HepG2 (cell line): ENCODE data around the gene NTMT1. TPM values are rescaled to one million over a fixed set of nuclear protein-coding genes. Genes with fewer than 3 reads are reported as not detected.

Source experiments
- CREM ChIP-seq, 2 experiments: sonication (generic) in 1 of 2; formaldehyde crosslinking in 1 of 2; IDR thresholded peaks; 2 replicates each; pipeline versions ENCODE4 v1.4.0 to v1.6.1; 2016 to 2020; ENCODE audit warnings: antibody characterized with exemption in 1 of 2, mild to moderate bottlenecking in 1 of 2, missing genetic modification reagents in 1 of 2
- ETS1 ChIP-seq: sonication (generic); formaldehyde crosslinking; IDR thresholded peaks from 2 replicates; pipeline ENCODE4 v1.4.0; 2020; ENCODE audit warnings: missing genetic modification reagents
- FOXK2 ChIP-seq: fragments of 450-650 bp; IDR thresholded peaks from 2 replicates; pipeline ENCODE4 v1.6.1; 2016
- FOXP4 ChIP-seq: sonication (generic); formaldehyde crosslinking; IDR thresholded peaks from 2 replicates; pipeline ENCODE4 v1.4.0; 2020; ENCODE audit warnings: missing genetic modification reagents
- FUBP1 ChIP-seq: sonication (generic); formaldehyde crosslinking; IDR thresholded peaks from 2 replicates; pipeline ENCODE4 v1.5.1; 2020; ENCODE audit warnings: missing genetic modification reagents, mild to moderate bottlenecking, borderline replicate concordance
- MLXIP ChIP-seq: sonication (generic); formaldehyde crosslinking; IDR thresholded peaks from 2 replicates; pipeline ENCODE4 v1.9.0; 2021; ENCODE audit warnings: missing genetic modification reagents, borderline replicate concordance
- MZF1 ChIP-seq: sonication (generic); formaldehyde crosslinking; IDR thresholded peaks from 2 replicates; pipeline ENCODE4 v1.8.1; 2023; ENCODE audit warnings: mild to moderate bottlenecking, missing genetic modification reagents, borderline replicate concordance
- NFKB2 ChIP-seq: sonication (generic); formaldehyde crosslinking; IDR thresholded peaks from 2 replicates; pipeline ENCODE4 v1.4.0; 2020; ENCODE audit warnings: missing genetic modification reagents, borderline replicate concordance
- NR2C2 ChIP-seq: sonication (generic); formaldehyde crosslinking; IDR thresholded peaks from 2 replicates; pipeline ENCODE4 v1.4.0; 2020; ENCODE audit warnings: missing genetic modification reagents, mild to moderate bottlenecking, moderate library complexity, borderline replicate concordance
- SAFB2 ChIP-seq: sonication (generic); formaldehyde crosslinking; IDR thresholded peaks from 2 replicates; pipeline ENCODE4 v1.5.1; 2020; ENCODE audit warnings: missing genetic modification reagents, low read depth, mild to moderate bottlenecking, borderline replicate concordance
- TAF1 ChIP-seq: sonication (generic); formaldehyde crosslinking; IDR thresholded peaks from 2 replicates; pipeline ENCODE4 v1.4.0; 2020; ENCODE audit warnings: missing genetic modification reagents
- U2AF1 ChIP-seq: fragments of 200-400 bp; formaldehyde crosslinking; optimal IDR thresholded peaks from 2 replicates; pipeline ENCODE3; 2017; ENCODE audit warnings: mild to moderate bottlenecking, low read depth, low read length
- ZBTB42 ChIP-seq: sonication (generic); formaldehyde crosslinking; IDR thresholded peaks from 2 replicates; pipeline ENCODE4 v1.5.0; 2020; ENCODE audit warnings: mild to moderate bottlenecking, missing genetic modification reagents
- ZFY ChIP-seq: sonication (generic); formaldehyde crosslinking; IDR thresholded peaks from 2 replicates; pipeline ENCODE4 v1.4.0; 2020; ENCODE audit warnings: missing genetic modification reagents
- ZNF367 ChIP-seq: sonication (generic); formaldehyde crosslinking; IDR thresholded peaks from 2 replicates; pipeline ENCODE4 v1.4.0; 2020; ENCODE audit warnings: missing genetic modification reagents, borderline replicate concordance
- ZNF546 ChIP-seq: sonication (generic); formaldehyde crosslinking; conservative IDR thresholded peaks from 2 replicates; pipeline ENCODE4 v1.8.1; 2023; ENCODE audit warnings: mild to moderate bottlenecking, missing genetic modification reagents
- ZNF678 ChIP-seq: sonication (generic); formaldehyde crosslinking; IDR thresholded peaks from 2 replicates; pipeline ENCODE4 v1.4.0; 2020; ENCODE audit warnings: mild to moderate bottlenecking, missing genetic modification reagents
- ZNF781 ChIP-seq: sonication (generic); formaldehyde crosslinking; IDR thresholded peaks from 2 replicates; pipeline ENCODE4 v1.5.1; 2020; ENCODE audit warnings: borderline replicate concordance, mild to moderate bottlenecking, missing genetic modification reagents; ENCODE audit errors: not compliant biosample characterization
- ZNF784 ChIP-seq: sonication (generic); formaldehyde crosslinking; IDR thresholded peaks from 2 replicates; pipeline ENCODE4 v1.5.1; 2020; ENCODE audit warnings: missing genetic modification reagents, mild to moderate bottlenecking, borderline replicate concordance
- polyA plus RNA-seq, 8 experiments: library from polyadenylated mRNA; depleted of rRNA in 3 of 8; stranded (reverse) in 7 of 8; unstranded in 1 of 8; fragments of >200 nt; fragmentation: Illumina TruSeq in 4 of 8; extraction: Trizol in 4 of 8; gene quantifications; 2 replicates each; pipeline versions ENCODE4 v1.2.1 to v1.2.3, GENCODE V29; 2011 to 2016; ENCODE audit warnings: low read depth in 4 of 8, missing spikeins in 1 of 8, mixed read lengths in 1 of 8; ENCODE audit not compliant: insufficient read depth in 1 of 8
- total RNA-seq, 5 experiments: library from RNA; depleted of rRNA; stranded (reverse); fragments of >200 nt; fragmentation: Illumina TruSeq; extraction: Trizol; gene quantifications; 2 replicates each; pipeline ENCODE4 v1.2.3, GENCODE V29; 2016; ENCODE audit warnings: low read depth in 1 of 5

The NTMT1 gene
- total and polyA plus RNA-seq, 2 of the 13 experiments (the other 11 are each of a cell fraction or from before 2014, with no cell fraction given) = 49.1 to 53.8 TPM

- TF ChIP-seq ETS1 (CRISPR knock-in tag) (no peak), TAF1 (CRISPR knock-in tag) (0 out of 2 replicates have a peak, but pooled peaks have one; percentile 7), ZNF546 (CRISPR knock-in tag) (no peak), ZNF784 (CRISPR knock-in tag) (no peak), CREM (IDR thresholded peaks at IDR 0.05) (no peak), CREM (CRISPR knock-in tag; IDR thresholded peaks at IDR 0.05) (no peak), ZNF367 (CRISPR knock-in tag) (no peak), MZF1 (CRISPR knock-in tag) (no peak), FOXK2 (no peak), NFKB2 (CRISPR knock-in tag) (no peak), FUBP1 (CRISPR knock-in tag) (no peak), U2AF1 (no peak), FOXP4 (CRISPR knock-in tag) (peak; percentile 42; the same call in 1 of the 2 replicates), NR2C2 (no peak), MLXIP (CRISPR knock-in tag) (no peak), ZNF678 (CRISPR knock-in tag) (no peak), SAFB2 (CRISPR knock-in tag) (0 out of 2 replicates have a peak, but pooled peaks have one; percentile 41), ZFY (CRISPR knock-in tag) (peak; percentile 48), ZBTB42 (CRISPR knock-in tag) (no peak), ZNF781 (CRISPR knock-in tag) (peak; percentile 25)
These were observed 15.3 kb upstream of the NTMT1 start (continued) for GRCh38 chr9:129610473-129611306.
